SK-N-SH treated with all-trans-retinoic acid at 6 μM for 48 hours (cell line): ENCODE results near the gene SEC23B.

Experiments used
- ATAC-seq: fragments of 200-7000 bp; cut with Tn5 transposase; 3 replicates; pipeline ENCODE4 v1.9.1; 2020; ENCODE audit warnings: mild to moderate bottlenecking, moderate library complexity
- ARNTL ChIP-seq: fragments of 450-650 bp; formaldehyde crosslinking; IDR thresholded peaks from 2 replicates; pipeline ENCODE4 v1.5.0; 2020; ENCODE audit warnings: low read depth, mild to moderate bottlenecking, moderate library complexity, borderline replicate concordance
- BACH2 ChIP-seq: fragments of 250-450 bp; sonication (Bioruptor Pico); IDR thresholded peaks from 2 replicates; pipeline ENCODE4 v1.9.0; 2021; ENCODE audit warnings: mild to moderate bottlenecking, borderline replicate concordance
- CREB5 ChIP-seq: fragments of 250-450 bp; sonication (Bioruptor Pico); IDR thresholded peaks from 2 replicates; pipeline ENCODE4 v1.5.1; 2020; ENCODE audit warnings: low read depth, mild to moderate bottlenecking, moderate library complexity
- CSDC2 ChIP-seq: fragments of 250-450 bp; sonication (Bioruptor Pico); IDR thresholded peaks from 2 replicates; pipeline ENCODE4 v1.5.0; 2020; ENCODE audit warnings: mild to moderate bottlenecking, moderate library complexity
- CSRNP3 ChIP-seq: fragments of 250-450 bp; sonication (Bioruptor Pico); IDR thresholded peaks from 2 replicates; pipeline ENCODE4 v1.5.1; 2021; ENCODE audit warnings: mild to moderate bottlenecking, moderate library complexity
- ESRRG ChIP-seq: fragments of 250-450 bp; sonication (Bioruptor Pico); IDR thresholded peaks from 2 replicates; pipeline ENCODE4 v1.6.1; 2021; ENCODE audit warnings: mild to moderate bottlenecking
- GLIS3 ChIP-seq: fragments of 250-450 bp; sonication (Bioruptor Pico); IDR thresholded peaks from 2 replicates; pipeline ENCODE4 v1.5.0; 2020; ENCODE audit warnings: mild to moderate bottlenecking, moderate library complexity
- ISL1 ChIP-seq: fragments of 250-450 bp; sonication (Bioruptor Pico); IDR thresholded peaks from 2 replicates; pipeline ENCODE4 v2.1.2; 2022; ENCODE audit warnings: mild to moderate bottlenecking, moderate library complexity
- OSR1 ChIP-seq: fragments of 250-450 bp; sonication (Bioruptor Pico); IDR thresholded peaks from 2 replicates; pipeline ENCODE4 v1.8.0; 2022; ENCODE audit warnings: moderate library complexity, mild to moderate bottlenecking, inconsistent platforms
- POU6F1 ChIP-seq: fragments of 250-450 bp; sonication (Bioruptor Pico); IDR thresholded peaks from 2 replicates; pipeline ENCODE4 v1.8.0; 2021; ENCODE audit warnings: low read depth, mild to moderate bottlenecking, moderate library complexity, borderline replicate concordance
- PPARA ChIP-seq: fragments of 250-450 bp; sonication (Bioruptor Pico); IDR thresholded peaks from 2 replicates; pipeline ENCODE4 v1.5.0; 2020; ENCODE audit warnings: mild to moderate bottlenecking, borderline replicate concordance
- RARB ChIP-seq: fragments of 250-450 bp; sonication (Bioruptor Pico); IDR thresholded peaks from 2 replicates; pipeline ENCODE4 v1.8.0; 2021; ENCODE audit warnings: mild to moderate bottlenecking, moderate library complexity
- SNAI2 ChIP-seq: fragments of 250-450 bp; sonication (Bioruptor Pico); IDR thresholded peaks from 2 replicates; pipeline ENCODE4 v1.5.0; 2020; ENCODE audit warnings: mild to moderate bottlenecking, moderate library complexity
- TCF4 ChIP-seq: fragments of 250-450 bp; sonication (Bioruptor Pico); IDR thresholded peaks from 2 replicates; pipeline ENCODE4 v1.8.0; 2021; ENCODE audit warnings: mild to moderate bottlenecking, moderate library complexity, borderline replicate concordance
- TSHZ2 ChIP-seq: fragments of 250-450 bp; sonication (Bioruptor Pico); IDR thresholded peaks from 2 replicates; pipeline ENCODE4 v1.5.0; 2020; ENCODE audit warnings: mild to moderate bottlenecking, moderate library complexity
- ZC3H10 ChIP-seq: fragments of 250-450 bp; sonication (Bioruptor Pico); IDR thresholded peaks from 2 replicates; pipeline ENCODE4 v1.5.1; 2021; ENCODE audit warnings: mild to moderate bottlenecking, moderate library complexity
- ZFP3 ChIP-seq: fragments of 250-450 bp; sonication (Bioruptor Pico); IDR thresholded peaks from 2 replicates; pipeline ENCODE4 v1.5.0; 2020; ENCODE audit warnings: mild to moderate bottlenecking, moderate library complexity
- ZNF565 ChIP-seq: fragments of 450-650 bp; formaldehyde crosslinking; conservative IDR thresholded peaks from 2 replicates; pipeline ENCODE4 v1.5.0; 2020; ENCODE audit warnings: low read depth, mild to moderate bottlenecking, moderate library complexity
- ZNF70 ChIP-seq: fragments of 450-650 bp; formaldehyde crosslinking; IDR thresholded peaks from 2 replicates; pipeline ENCODE4 v1.5.0; 2020; ENCODE audit warnings: mild to moderate bottlenecking, moderate library complexity
- ZNF8 ChIP-seq: fragments of 450-650 bp; formaldehyde crosslinking; IDR thresholded peaks from 2 replicates; pipeline ENCODE4 v1.5.0; 2020; ENCODE audit warnings: mild to moderate bottlenecking, moderate library complexity

SEC23B gene

GRCh38 chr20:18567739-18568091, 60.0 kb downstream of the SEC23B start:
- TF ChIP-seq TCF4 (no peak), BACH2 (CRISPR knock-in tag) (no peak), OSR1 (no peak), PPARA (CRISPR knock-in tag) (no peak), ISL1 (CRISPR knock-in tag) (no peak), RARB (CRISPR knock-in tag) (no peak), POU6F1 (CRISPR knock-in tag) (no peak), GLIS3 (CRISPR knock-in tag) (no peak), ARNTL (CRISPR knock-in tag) (no peak), ZFP3 (CRISPR knock-in tag) (no peak)
- peak; percentile 61 for ATAC-seq

GRCh38 chr20:18571009-18571408, 63.3 kb downstream of the SEC23B start:
- TF ChIP-seq RARB (CRISPR knock-in tag) (no peak), CREB5 (CRISPR knock-in tag) (no peak), GLIS3 (CRISPR knock-in tag) (no peak), PPARA (CRISPR knock-in tag) (no peak), ZNF8 (CRISPR knock-in tag) (no peak), ZFP3 (CRISPR knock-in tag) (no peak), ESRRG (CRISPR knock-in tag) (no peak), CSRNP3 (no peak), ZC3H10 (no peak), ISL1 (CRISPR knock-in tag) (no peak)
- ATAC-seq, result no peak

GRCh38 chr20:18571578-18571977, 63.8 kb downstream of the SEC23B start:
- TF ChIP-seq PPARA (CRISPR knock-in tag) (no peak), RARB (CRISPR knock-in tag) (no peak), TSHZ2 (CRISPR knock-in tag) (no peak), SNAI2 (CRISPR knock-in tag) (no peak), BACH2 (CRISPR knock-in tag) (no peak), ARNTL (CRISPR knock-in tag) (no peak), ZNF8 (CRISPR knock-in tag) (no peak), CSRNP3 (no peak), ISL1 (CRISPR knock-in tag) (no peak), ESRRG (CRISPR knock-in tag) (no peak), TCF4 (no peak), ZFP3 (CRISPR knock-in tag) (no peak)
- no peak for ATAC-seq

- no peak for ATAC-seq
- TF ChIP-seq ZFP3 (CRISPR knock-in tag) (no peak), TCF4 (no peak), CSDC2 (CRISPR knock-in tag) (no peak), CREB5 (CRISPR knock-in tag) (no peak), ZNF565 (CRISPR knock-in tag) (no peak), GLIS3 (CRISPR knock-in tag) (no peak), ZNF70 (CRISPR knock-in tag) (no peak), BACH2 (CRISPR knock-in tag) (no peak), PPARA (CRISPR knock-in tag) (no peak), TSHZ2 (CRISPR knock-in tag) (no peak), CSRNP3 (no peak)
Measured at GRCh38 chr20:18577942-18578341, 70.2 kb downstream of the SEC23B start.
